Esophagus squamous epithelium (tissue), 4 donors: ENCODE results near the gene MRPL43.

Experiments used
- CTCF ChIP-seq, 6 experiments: fragments of 450-650 bp in 4 of 6; fragments of 200-600 bp in 2 of 6; sonication (generic) in 2 of 6; IDR thresholded peaks; one replicate each; pipeline ENCODE4 v1.5.1; 2016 to 2019; ENCODE audit warnings: antibody characterized with exemption in 6 of 6, mild to moderate bottlenecking in 4 of 6, moderate library complexity in 4 of 6
- POLR2A ChIP-seq, 4 donors: fragments of 450-650 bp; IDR thresholded peaks; one replicate each; pipeline ENCODE4 v1.6.1; 2017; ENCODE audit warnings: antibody characterized with exemption in 4 of 4, mild to moderate bottlenecking in 4 of 4, moderate library complexity in 3 of 4

GRCh38 chr10:100980711-100981110, 6.6 kb downstream of the MRPL43 start:
- TF ChIP-seq POLR2A (IDR thresholded peaks at IDR 0.05) (no peak), CTCF (IDR thresholded peaks at IDR 0.05) (no peak)
